Measurements from ENCODE around the gene FHL1. TPM values are rescaled to one million over a fixed set of nuclear protein-coding genes. Genes with fewer than 3 reads are reported as not detected.

FHL1 gene
- polyA plus RNA-seq, 1 of the 3 experiments (the other 2 are of a cell fraction) = 57.8 TPM

DNA sequence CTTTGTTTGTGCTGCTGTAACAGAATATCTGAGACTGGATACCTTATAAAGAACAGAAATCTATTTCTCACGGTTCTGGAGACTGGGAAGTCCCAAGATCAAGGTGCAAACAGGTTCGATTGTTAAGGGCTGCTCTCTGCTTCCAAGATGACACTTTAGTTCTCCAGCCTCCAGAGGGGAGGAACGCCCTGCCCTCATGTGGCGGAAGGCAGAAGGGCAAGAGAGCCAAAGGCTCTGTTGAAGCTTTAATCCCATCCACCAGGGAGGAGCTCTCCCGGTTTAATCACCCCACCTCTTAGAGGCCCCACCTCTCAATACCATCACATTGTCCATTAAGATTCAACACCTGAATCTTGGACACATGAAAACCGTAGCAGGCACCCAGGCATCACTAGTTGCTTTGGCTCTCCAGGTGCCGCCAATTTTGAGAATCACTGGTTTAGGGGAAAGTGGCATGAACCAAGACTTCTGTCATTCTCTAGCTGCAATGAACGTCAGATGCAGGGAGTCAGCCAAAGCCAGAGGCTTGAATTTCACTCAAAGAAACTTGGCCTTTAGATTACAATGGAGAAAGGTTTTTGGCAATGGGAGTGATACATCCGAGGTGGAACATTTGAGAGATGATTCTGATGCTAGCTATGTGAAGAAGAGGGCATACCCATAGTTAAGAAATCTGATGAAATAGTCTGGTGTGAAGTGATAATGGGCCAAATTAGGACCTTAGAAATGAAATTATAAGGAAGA lies 15.7 kb downstream of the FHL1 start:
- Histone ChIP-seq H3K4me2 (no peak overlapping the region), H3K79me2 (ENCODE audit: insufficient read depth) (peaks cover 6% of the 10 kb centered on the region), H3K27me3 (ENCODE audit: insufficient read depth) (peaks cover 6% of the 10 kb centered on the region; the same call in 1 of the 2 replicates), H3K4me1 (ENCODE audit: control insufficient read depth in 1 of 2, insufficient read depth in 2 of 2, low read depth in 1 of 2, low read length in 1 of 2) (no peaks in the 10 kb centered on the region), H3K27ac (ENCODE audit: low read depth in 2 of 2, low read length in 1 of 2) (peak overlapping the region in 1 of 2 experiments; percentile 60; a peak in 2 of 4 replicates), H4K20me1 (ENCODE audit: insufficient read depth) (no peaks in the 10 kb centered on the region), H2AFZ (ENCODE audit: low read depth) (no peak overlapping the region), H3K9me2 (no peaks in the 10 kb centered on the region), H3K36me3 (replicated peaks in 1 of 2; ENCODE audit: control insufficient read depth in 1 of 2, insufficient read depth in 2 of 2, low read length in 1 of 2) (no peaks in the 10 kb centered on the region), H3F3A (replicated peaks; ENCODE audit: insufficient read depth) (peaks cover 1% of the 10 kb centered on the region), H3K9me3 (no peaks in the 10 kb centered on the region), H3K4me3 (ENCODE audit: low read depth in 2 of 2, low read length in 1 of 2) (no peak overlapping the region; a peak in 1 of 4 replicates), H3K9ac (no peak overlapping the region)
- TF ChIP-seq CTCF (IDR thresholded peaks at IDR 0.05) (peak; percentile 69), USF1 (IDR thresholded peaks at IDR 0.05; ENCODE audit: borderline replicate concordance, low read depth) (no peak), YY1 (IDR thresholded peaks at IDR 0.05; ENCODE audit: low read depth) (no peak), EZH2phosphoT487 (IDR thresholded peaks at IDR 0.05; ENCODE audit: borderline replicate concordance, low read depth) (no peak), NRF1 (IDR thresholded peaks at IDR 0.05; ENCODE audit: low read depth, low read length) (no peak), RAD21 (IDR thresholded peaks at IDR 0.05; ENCODE audit: low read length) (peak; percentile 66), SMC3 (IDR thresholded peaks at IDR 0.05; ENCODE audit: low read depth, low read length) (peak; percentile 67)
- TF ChIP-seq, protein P1, sequence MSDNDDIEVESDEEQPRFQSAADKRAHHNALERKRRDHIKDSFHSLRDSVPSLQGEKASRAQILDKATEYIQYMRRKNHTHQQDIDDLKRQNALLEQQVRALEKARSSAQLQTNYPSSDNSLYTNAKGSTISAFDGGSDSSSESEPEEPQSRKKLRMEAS (IDR thresholded peaks at IDR 0.05; ENCODE audit: low read depth) = no peak
- WGBS (ENCODE audit: low lambda C conversion rate) = 26% methylated on average over 9 of the region's 9 CpGs
- POLR2A ChIA-PET = no interaction called here
- DNase-seq = peak; percentile 43
- CTCF ChIA-PET = interaction anchor here (0.6 to 2.1 kb wide), 11 partner anchors 8 to 135 kb away, joined by 3 to 14 read pairs (median 3); no protein-coding TSS in a partner anchor

- Histone ChIP-seq H3K9me3 (no peaks in the 10 kb centered on the region), H3K4me1 (ENCODE audit: control insufficient read depth in 1 of 2, insufficient read depth in 2 of 2, low read depth in 1 of 2, low read length in 1 of 2) (peaks cover 2% of the 10 kb centered on the region in 2 experiments; a peak in 2 of 4 replicates), H3K79me2 (ENCODE audit: insufficient read depth) (peaks cover 6% of the 10 kb centered on the region), H3K27ac (ENCODE audit: low read depth in 2 of 2, low read length in 1 of 2) (peak overlapping the region in 1 of 2 experiments; percentile 60; a peak in 2 of 4 replicates), H3K9ac (no peak overlapping the region), H2AFZ (ENCODE audit: low read depth) (no peak overlapping the region), H3K9me2 (no peaks in the 10 kb centered on the region), H3K27me3 (ENCODE audit: insufficient read depth) (peaks cover 6% of the 10 kb centered on the region; the same call in 1 of the 2 replicates), H4K20me1 (ENCODE audit: insufficient read depth) (no peaks in the 10 kb centered on the region), H3F3A (replicated peaks; ENCODE audit: insufficient read depth) (peaks cover 5% of the 10 kb centered on the region), H3K36me3 (replicated peaks in 1 of 2; ENCODE audit: control insufficient read depth in 1 of 2, insufficient read depth in 2 of 2, low read length in 1 of 2) (no peaks in the 10 kb centered on the region), H3K4me3 (ENCODE audit: low read depth in 2 of 2, low read length in 1 of 2) (no peak overlapping the region), H3K4me2 (no peak overlapping the region)
- POLR2A ChIA-PET = no interaction called here
- 56% methylated on average over 1 of the region's 1 CpG for WGBS (ENCODE audit: low lambda C conversion rate)
- TF ChIP-seq EZH2phosphoT487 (IDR thresholded peaks at IDR 0.05; ENCODE audit: borderline replicate concordance, low read depth) (no peak), RXRA (IDR thresholded peaks at IDR 0.05; ENCODE audit: borderline replicate concordance, low read depth) (no peak), NFIC (IDR thresholded peaks at IDR 0.05; ENCODE audit: borderline replicate concordance) (no peak), RFX5 (IDR thresholded peaks at IDR 0.05; ENCODE audit: low read length) (no peak), JUND (IDR thresholded peaks at IDR 0.05) (no peak), RCOR1 (IDR thresholded peaks at IDR 0.05; ENCODE audit: low read length) (no peak), FOSL2 (IDR thresholded peaks at IDR 0.05; ENCODE audit: borderline replicate concordance, low read depth) (no peak), USF2 (IDR thresholded peaks at IDR 0.05; ENCODE audit: borderline replicate concordance, low read depth, low read length) (no peak), USF1 (IDR thresholded peaks at IDR 0.05; ENCODE audit: borderline replicate concordance, low read depth) (no peak)
- TF ChIP-seq, protein P2, sequence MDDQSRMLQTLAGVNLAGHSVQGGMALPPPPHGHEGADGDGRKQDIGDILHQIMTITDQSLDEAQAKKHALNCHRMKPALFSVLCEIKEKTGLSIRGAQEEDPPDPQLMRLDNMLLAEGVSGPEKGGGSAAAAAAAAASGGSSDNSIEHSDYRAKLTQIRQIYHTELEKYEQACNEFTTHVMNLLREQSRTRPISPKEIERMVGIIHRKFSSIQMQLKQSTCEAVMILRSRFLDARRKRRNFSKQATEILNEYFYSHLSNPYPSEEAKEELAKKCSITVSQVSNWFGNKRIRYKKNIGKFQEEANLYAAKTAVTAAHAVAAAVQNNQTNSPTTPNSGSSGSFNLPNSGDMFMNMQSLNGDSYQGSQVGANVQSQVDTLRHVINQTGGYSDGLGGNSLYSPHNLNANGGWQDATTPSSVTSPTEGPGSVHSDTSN (IDR thresholded peaks at IDR 0.05) = no peak
- CTCF ChIA-PET = interaction anchor here (0.9 to 2.1 kb wide), 7 partner anchors 10 to 135 kb away, joined by 3 to 14 read pairs (median 3); no protein-coding TSS in a partner anchor
- no peak for DNase-seq
Measured at GRCh38 chrX:136163689-136164088, 16.4 kb downstream of the FHL1 start.
